IgD-negative memory B cell (primary cell): Measurements from ENCODE around the gene BORCS5. TPM values are rescaled to one million over a fixed set of nuclear protein-coding genes. Genes with fewer than 3 reads are reported as not detected.
"Not testable (repeated sequence)": the region's sequence is repeated elsewhere in the genome, so short reads cannot be mapped to it uniquely, and the experiment has no call there.

Experiments used
- H3K27ac Mint-ChIP-seq, 3 donors: one replicate each; pipeline ENCODE4 v1.8.0; 2020 to 2022; ENCODE audit warnings: mild to moderate bottlenecking in 3 of 3, mixed read lengths in 3 of 3, moderate library complexity in 1 of 3
- H3K27me3 Mint-ChIP-seq: one replicate; pipeline ENCODE4 v1.8.0; 2021; ENCODE audit warnings: mixed read lengths
- H3K36me3 Mint-ChIP-seq: one replicate; pipeline ENCODE4 v1.8.0; 2020; ENCODE audit warnings: mild to moderate bottlenecking, mixed read lengths
- H3K4me1 Mint-ChIP-seq, 3 donors: one replicate each; pipeline ENCODE4 v1.8.0; 2020 to 2022; ENCODE audit warnings: mixed read lengths in 3 of 3, mild to moderate bottlenecking in 1 of 3
- H3K4me3 Mint-ChIP-seq, 4 donors: one replicate each; pipeline ENCODE4 v1.8.0; 2020 to 2022; ENCODE audit warnings: mild to moderate bottlenecking in 4 of 4, mixed read lengths in 4 of 4, moderate library complexity in 3 of 4
- H3K9me3 Mint-ChIP-seq, 3 donors: one replicate each; pipeline ENCODE4 v1.8.0; 2020 to 2021; ENCODE audit warnings: mixed read lengths in 3 of 3, mild to moderate bottlenecking in 1 of 3
- polyA plus RNA-seq: library from polyadenylated mRNA; unstranded; fragments of 300-500 nt; fragmentation: Illumina TruSeq; gene quantifications from one replicate; pipeline ENCODE4 v1.2.3, GENCODE V29; 2021

BORCS5 gene
- polyA plus RNA-seq, 1 donor from 2014 or later = 19.9 TPM

GRCh38 chr12:12338527-12339168, 18.2 kb upstream of the BORCS5 start:
- Mint-ChIP-seq H3K4me3 (no peak overlapping the region), H3K36me3 (peaks cover 3% of the 10 kb centered on the region), H3K27ac (peak overlapping the region in 1 of 3 donors; percentile 23), H3K27me3 (peaks cover 7% of the 10 kb centered on the region), H3K4me1 (peaks cover 8 to 11% (median 10%) of the 10 kb centered on the region in 3 donors), H3K9me3 (no peaks in the 10 kb centered on the region)

- Mint-ChIP-seq H3K4me3 (peak within 1 kb of the TSS; percentile 72 to 81 (median 78)), H3K27ac (peak within 1 kb of the TSS in 1 of 3 donors; percentile 2), H3K27me3 (peaks cover 2% of the 10 kb centered on the region), H3K9me3 (peaks cover 0 to 5% (median 2%) of the 10 kb centered on the region in 3 donors), H3K36me3 (peaks cover 4% of the 10 kb centered on the region), H3K4me1 (peaks cover 1 to 15% (median 6%) of the 10 kb centered on the region in 3 donors)
Measured at GRCh38 chr12:12349711-12350665, 6.9 kb upstream of the BORCS5 start, which contains the start of gene MANSC1. Gene MANSC1 (minus strand): TSS chr12:12350242. CDS start chr12:12343314, 6,928 bp downstream.

GRCh38 chr12:12350868-12351463, 5.9 kb upstream of the BORCS5 start:
- peaks cover 4% of the 10 kb centered on the region for H3K36me3 Mint-ChIP-seq
- H3K4me1 Mint-ChIP-seq = peaks cover 4 to 20% (median 8%) of the 10 kb centered on the region in 3 donors
- peaks cover 2% of the 10 kb centered on the region for H3K27me3 Mint-ChIP-seq
- H3K4me3 Mint-ChIP-seq = peak overlapping the region; percentile 72 to 81 (median 78)
- H3K27ac Mint-ChIP-seq = no peak overlapping the region
- H3K9me3 Mint-ChIP-seq = peaks cover 0 to 5% (median 2%) of the 10 kb centered on the region in 3 donors

DNA sequence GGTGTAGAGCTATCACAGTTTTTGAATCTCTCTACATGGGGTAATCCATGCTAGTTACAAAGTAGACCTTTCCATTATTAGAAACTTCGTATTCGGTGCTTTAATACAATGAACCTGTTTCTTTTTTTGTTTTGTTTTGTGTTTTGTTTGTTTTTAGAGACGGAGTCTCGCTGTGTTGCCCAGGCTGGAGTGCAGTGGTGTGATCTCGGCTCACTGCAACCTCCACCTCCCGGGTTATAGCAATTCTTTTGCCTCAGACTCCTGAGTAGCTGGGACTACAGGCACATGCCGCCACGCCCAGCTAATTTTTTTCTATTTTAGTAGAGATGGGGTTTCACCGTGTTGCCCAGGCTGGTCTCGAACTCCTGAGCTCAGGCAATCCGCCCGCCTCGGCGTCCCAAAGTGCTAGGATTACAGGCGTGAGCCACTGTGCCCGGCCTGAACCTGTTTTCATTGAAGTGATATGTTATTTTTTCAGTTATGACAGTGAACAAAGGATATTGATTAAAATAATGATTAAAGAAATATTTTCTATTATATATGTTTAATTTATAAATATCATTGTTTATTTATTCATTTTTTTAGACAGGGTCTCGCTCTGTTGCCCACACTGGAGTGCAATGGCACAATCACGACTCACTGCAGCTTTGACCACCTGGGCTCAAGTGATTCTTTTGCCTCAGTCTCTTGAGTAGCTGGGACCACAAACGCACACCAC, 5.3 kb upstream of the BORCS5 start:
- H3K27ac Mint-ChIP-seq, H3K36me3 Mint-ChIP-seq, H3K27me3 Mint-ChIP-seq: not testable (repeated sequence)

GRCh38 chr12:12353276-12353675, 3.6 kb upstream of the BORCS5 start:
- H3K36me3 Mint-ChIP-seq = peaks cover under 1% of the 10 kb centered on the region
- peaks cover 2% of the 10 kb centered on the region for H3K27me3 Mint-ChIP-seq
- H3K9me3 Mint-ChIP-seq = no peaks in the 10 kb centered on the region
- peak overlapping the region in 1 of 3 donors; percentile 2 for H3K27ac Mint-ChIP-seq
- H3K4me1 Mint-ChIP-seq = peaks cover 12 to 29% (median 16%) of the 10 kb centered on the region in 3 donors
- peak overlapping the region in 1 of 4 donors; percentile 58 for H3K4me3 Mint-ChIP-seq

More for the DNA sequence above, 5.3 kb upstream of the BORCS5 start:
- H3K4me3 Mint-ChIP-seq, H3K9me3 Mint-ChIP-seq: not testable (repeated sequence)
- H3K4me1 Mint-ChIP-seq = peaks cover 6 to 22% (median 11%) of the 10 kb centered on the region in 3 donors

DNA sequence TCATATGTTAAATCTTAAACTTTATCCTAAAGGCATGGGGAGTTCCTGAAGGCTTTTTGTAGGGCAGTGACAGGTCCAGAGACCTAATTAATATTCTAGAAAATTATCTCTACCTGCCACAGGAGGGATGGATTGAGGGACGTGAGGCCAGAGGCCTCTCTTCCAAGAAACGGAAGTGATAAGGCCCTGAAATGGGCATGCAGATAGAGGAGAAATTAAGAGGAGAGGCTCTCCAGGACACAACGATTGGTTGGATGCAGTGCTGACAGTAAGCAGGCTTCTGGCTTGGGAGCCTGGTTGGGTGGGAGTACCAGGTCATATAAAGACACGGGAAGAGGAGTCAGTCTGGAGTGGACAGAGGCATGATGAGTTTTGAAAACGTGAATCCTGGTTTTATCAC, 3.1 kb upstream of the BORCS5 start:
- Mint-ChIP-seq H3K27ac (peak overlapping the region in 2 of 3 donors; percentile 2 to 28), H3K4me1 (peaks cover 17 to 35% (median 22%) of the 10 kb centered on the region in 3 donors), H3K9me3 (no peaks in the 10 kb centered on the region), H3K4me3 (peak overlapping the region in 1 of 4 donors; percentile 58), H3K36me3 (no peaks in the 10 kb centered on the region), H3K27me3 (peaks cover 2% of the 10 kb centered on the region)

DNA sequence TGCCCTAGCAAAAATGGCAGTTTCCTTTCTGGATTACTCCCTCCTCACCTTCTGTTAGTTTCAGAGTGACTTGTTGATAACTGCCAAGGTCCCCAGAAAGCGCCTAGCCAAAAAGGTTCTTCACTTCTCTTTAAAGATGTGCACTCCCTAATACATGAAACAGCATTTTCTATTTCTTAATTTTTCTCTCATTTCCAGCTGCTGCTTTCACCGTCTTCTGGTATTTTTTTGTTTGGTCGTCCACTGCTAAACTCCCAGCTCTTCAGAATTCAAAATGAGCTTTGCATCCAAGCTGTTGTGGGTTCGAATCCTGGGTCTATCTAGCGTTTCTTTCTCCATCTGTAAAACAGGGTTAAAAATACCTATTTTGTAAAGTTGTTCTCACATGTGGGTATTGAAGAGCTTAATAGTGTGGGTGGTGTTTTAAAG, 397 bp upstream of the BORCS5 start:
- H3K9me3 Mint-ChIP-seq = no peaks in the 10 kb centered on the region
- peaks cover 22 to 36% (median 23%) of the 10 kb centered on the region in 3 donors for H3K4me1 Mint-ChIP-seq
- H3K27me3 Mint-ChIP-seq = no peaks in the 10 kb centered on the region
- no peaks in the 10 kb centered on the region for H3K36me3 Mint-ChIP-seq
- peak overlapping the region; percentile 89 to 99 (median 96) for H3K4me3 Mint-ChIP-seq
- H3K27ac Mint-ChIP-seq = peak overlapping the region; percentile 96 to 100 (median 98)

GRCh38 chr12:12357719-12358461, 1.0 kb downstream of the BORCS5 start:
- peak overlapping the region; percentile 96 to 100 (median 98) for H3K27ac Mint-ChIP-seq
- no peaks in the 10 kb centered on the region for H3K27me3 Mint-ChIP-seq
- peak overlapping the region; percentile 89 to 99 (median 96) for H3K4me3 Mint-ChIP-seq
- H3K9me3 Mint-ChIP-seq = no peaks in the 10 kb centered on the region
- H3K4me1 Mint-ChIP-seq = peaks cover 22 to 44% (median 25%) of the 10 kb centered on the region in 3 donors
- no peaks in the 10 kb centered on the region for H3K36me3 Mint-ChIP-seq

GRCh38 chr12:12358528-12358927, 1.6 kb downstream of the BORCS5 start:
- Mint-ChIP-seq H3K4me3 (peak overlapping the region; percentile 89 to 99 (median 96)), H3K9me3 (no peaks in the 10 kb centered on the region), H3K27ac (peak overlapping the region; percentile 96 to 100 (median 98)), H3K27me3 (no peaks in the 10 kb centered on the region), H3K36me3 (no peaks in the 10 kb centered on the region), H3K4me1 (peaks cover 21 to 40% (median 25%) of the 10 kb centered on the region in 3 donors)

DNA sequence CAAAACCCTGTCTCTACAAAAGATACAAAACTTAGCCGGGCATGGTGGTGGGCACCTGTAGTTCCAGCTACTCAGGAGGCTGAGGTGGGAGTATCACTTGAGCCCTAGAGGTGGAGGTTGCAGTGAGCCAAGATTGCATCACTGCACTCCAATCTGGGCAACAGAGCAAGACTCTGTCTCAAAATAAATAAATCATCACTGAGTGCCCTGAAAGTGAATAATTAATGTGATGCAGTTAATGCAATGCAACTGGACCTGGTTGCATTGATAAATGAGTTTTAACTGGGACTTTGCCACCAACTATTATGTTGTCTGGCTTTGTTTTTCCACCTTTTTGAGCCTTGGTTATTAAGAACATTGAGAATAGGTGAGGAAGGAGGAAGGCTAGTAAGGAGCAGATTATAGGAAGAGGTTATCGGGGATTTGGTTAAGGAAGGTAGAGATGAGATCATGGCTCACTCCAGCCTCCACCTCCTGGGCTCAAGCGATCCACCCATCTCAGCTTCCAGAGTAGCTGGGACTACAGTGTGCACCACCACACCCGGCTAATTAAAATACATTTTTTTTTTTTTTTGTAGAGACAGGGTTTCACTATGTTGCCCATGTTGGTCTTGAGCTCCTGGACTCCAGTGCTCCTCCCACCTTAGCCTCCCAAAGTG, 8.0 kb downstream of the BORCS5 start:
- Mint-ChIP-seq H3K27ac (no peak overlapping the region), H3K4me3 (no peak overlapping the region), H3K36me3 (peaks cover 6% of the 10 kb centered on the region), H3K9me3 (no peaks in the 10 kb centered on the region), H3K27me3 (no peaks in the 10 kb centered on the region), H3K4me1 (peaks cover 14 to 23% (median 20%) of the 10 kb centered on the region in 3 donors)

- Mint-ChIP-seq H3K36me3 (peaks cover 8% of the 10 kb centered on the region), H3K9me3 (no peaks in the 10 kb centered on the region), H3K27ac (no peak overlapping the region), H3K27me3 (no peaks in the 10 kb centered on the region), H3K4me3 (no peak overlapping the region), H3K4me1 (peaks cover 14 to 23% (median 20%) of the 10 kb centered on the region in 3 donors)
Measured at GRCh38 chr12:12365446-12365802, 8.5 kb downstream of the BORCS5 start.

- H3K27me3 Mint-ChIP-seq = no peaks in the 10 kb centered on the region
- H3K9me3 Mint-ChIP-seq = no peaks in the 10 kb centered on the region
- peaks cover 8% of the 10 kb centered on the region for H3K36me3 Mint-ChIP-seq
- H3K27ac Mint-ChIP-seq = no peak overlapping the region
- H3K4me3 Mint-ChIP-seq = no peak overlapping the region
- peaks cover 14 to 23% (median 20%) of the 10 kb centered on the region in 3 donors for H3K4me1 Mint-ChIP-seq
Measured at GRCh38 chr12:12365931-12366431, 9.1 kb downstream of the BORCS5 start.
